OCI-LY7 (cell line): ENCODE measurements around the gene ZBTB33.

ENCODE experiments used
- CTCF ChIP-seq: fragments of 200-600 bp; sonication (generic); conservative IDR thresholded peaks from 2 replicates; pipeline ENCODE4 v1.5.1; 2014; ENCODE audit warnings: mild to moderate bottlenecking, antibody characterized with exemption, low read length, moderate library complexity, mixed read lengths
- EZH2phosphoT487 ChIP-seq: fragments of 200-600 bp; sonication (generic); IDR thresholded peaks from 2 replicates; pipeline ENCODE4 v1.6.1; 2018; ENCODE audit warnings: low read depth, borderline replicate concordance, mild to moderate bottlenecking, mixed run types, antibody characterized with exemption, low read length, moderate library complexity, mixed read lengths

DNA sequence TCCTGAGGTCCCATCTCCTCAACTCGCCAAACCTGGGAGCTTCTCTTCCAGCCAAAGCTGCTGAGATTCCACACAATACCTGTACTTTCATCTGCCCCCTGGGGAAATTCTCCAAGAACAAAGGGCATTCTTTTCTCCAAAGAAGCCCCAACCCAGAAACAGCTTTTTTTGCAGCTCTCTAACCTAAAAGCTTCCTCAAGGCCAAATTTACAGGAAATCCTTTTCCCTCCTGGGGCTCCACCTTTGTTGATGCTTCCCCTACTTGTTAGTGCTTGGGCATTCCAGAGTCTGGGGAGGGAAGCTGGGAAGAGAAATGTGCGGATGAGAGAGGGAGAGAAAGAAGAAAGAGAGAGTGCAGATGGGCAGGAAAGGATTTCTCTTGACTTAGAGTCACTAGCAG is 24.3 kb downstream of the ZBTB33 start:
- TF ChIP-seq CTCF, result no peak
- no peak for TF ChIP-seq EZH2phosphoT487
